ENCODE measurements around the gene IFNAR1. TPM values are rescaled to one million over a fixed set of nuclear protein-coding genes. Genes with fewer than 3 reads are reported as not detected.
A peak's percentile ranks its signal among the peaks of the same experiment; 100 is the strongest.
"Not testable (repeated sequence)": the region's sequence is repeated elsewhere in the genome, so short reads cannot be mapped to it uniquely, and the experiment has no call there.

IFNAR1 gene
- total RNA-seq, 1 donor from 2014 or later, result 15.5 TPM

DNA sequence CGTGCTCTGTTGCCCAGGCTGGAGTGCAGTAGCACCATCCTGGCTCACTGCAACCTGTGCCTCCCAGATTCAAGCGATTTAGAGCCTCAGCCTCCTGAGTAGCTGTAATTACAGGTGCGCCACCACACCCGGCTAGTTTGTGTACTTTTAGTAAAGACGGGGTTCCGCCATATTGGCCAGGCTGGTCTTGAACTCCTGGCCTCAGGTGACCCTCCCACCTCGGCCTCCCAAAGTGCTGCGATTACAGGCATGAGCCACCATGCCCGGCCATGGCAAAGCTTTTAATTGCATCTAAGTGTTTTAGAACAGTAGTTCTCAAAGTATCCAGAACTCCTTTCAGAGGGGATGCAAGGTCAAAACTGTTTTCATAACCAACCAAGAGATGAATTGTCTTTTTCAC is 53.3 kb downstream of the IFNAR1 start:
- ATAC-seq, result no peak

GRCh38 chr21:33379934-33380333 is 55.2 kb downstream of the IFNAR1 start:
- peak; percentile 79 for ATAC-seq

DNA sequence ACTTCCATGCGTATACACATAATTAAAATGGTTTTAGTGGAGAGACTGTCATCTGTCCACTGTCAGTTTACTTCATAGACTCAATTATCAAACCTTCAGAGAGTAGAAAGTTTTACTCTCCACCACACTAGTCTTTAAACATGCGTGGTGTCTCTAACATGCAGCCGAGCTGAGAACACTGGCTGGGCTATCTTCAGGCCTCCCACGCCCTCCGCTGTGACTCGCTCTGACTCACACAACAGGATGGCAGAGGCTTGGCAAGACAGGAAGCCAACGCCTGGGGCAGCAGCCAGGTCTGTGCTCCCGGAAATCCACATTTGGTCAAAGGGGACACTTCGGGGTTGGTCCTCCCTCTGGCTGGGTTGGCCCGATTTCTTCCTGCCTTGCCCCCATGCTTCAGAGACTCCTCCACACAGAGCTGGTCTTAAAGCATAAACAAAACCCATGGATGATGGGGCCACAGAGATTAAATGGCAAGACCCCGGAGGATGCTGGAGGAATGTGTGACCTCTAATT is 55.8 kb downstream of the IFNAR1 start:
- ATAC-seq, result peak; percentile 91

GRCh38 chr21:33381381-33381780 is 56.6 kb downstream of the IFNAR1 start:
- not testable (repeated sequence) for ATAC-seq

GRCh38 chr21:33383056-33383888 is 58.5 kb downstream of the IFNAR1 start:
- peak; percentile 77 for ATAC-seq

DNA sequence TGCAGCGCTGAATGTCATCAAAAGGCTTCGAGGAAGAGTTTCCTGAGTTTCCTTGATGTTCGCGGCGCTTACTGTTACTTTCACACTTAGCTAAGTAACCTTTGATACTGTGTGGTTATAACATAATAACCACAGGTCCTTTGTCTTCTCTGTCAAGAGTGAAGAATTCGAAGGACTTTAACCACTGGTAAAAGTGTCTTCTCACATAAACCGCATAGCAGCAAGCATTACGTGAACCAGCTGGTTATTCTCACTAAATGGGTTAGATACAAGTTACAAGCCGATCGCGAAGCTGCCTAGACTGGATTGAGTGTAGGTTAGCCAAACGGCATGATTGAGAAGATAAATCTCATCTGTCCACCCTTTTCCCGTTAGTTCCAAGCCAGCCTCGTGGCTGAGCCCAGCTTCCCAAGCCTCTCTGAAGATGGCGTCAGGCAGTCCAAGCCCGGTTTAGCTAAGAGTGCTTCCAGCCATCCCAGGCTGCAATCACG is 60.1 kb downstream of the IFNAR1 start:
- ATAC-seq, result no peak

- ATAC-seq, result no peak
Observed at GRCh38 chr21:33386222-33386784, 61.5 kb downstream of the IFNAR1 start.

GRCh38 chr21:33387294-33387693 is 62.5 kb downstream of the IFNAR1 start:
- ATAC-seq, result no peak

GRCh38 chr21:33388188-33388587 is 63.4 kb downstream of the IFNAR1 start:
- no peak for ATAC-seq

- ATAC-seq, result peak; percentile 92
Observed at GRCh38 chr21:33390479-33390878, 65.7 kb downstream of the IFNAR1 start.

DNA sequence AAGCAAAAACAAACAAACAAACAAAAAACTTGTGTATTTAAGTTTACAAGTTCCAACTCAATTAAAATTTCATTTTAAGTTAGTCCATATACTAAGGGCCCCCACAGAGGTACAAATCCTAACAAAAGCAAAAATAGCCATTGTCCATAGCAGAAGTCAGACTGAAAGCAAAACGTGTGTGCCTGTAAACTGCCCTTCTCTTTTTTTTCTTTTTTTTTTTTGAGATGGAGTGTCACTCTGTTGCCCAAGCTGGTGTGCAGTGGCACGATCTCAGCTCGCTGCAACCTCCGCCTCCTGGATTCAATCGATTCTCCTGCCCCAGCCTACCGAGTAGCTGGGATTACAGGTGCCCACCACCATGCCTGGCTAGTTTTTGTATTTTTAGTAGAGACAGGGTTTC is 66.9 kb downstream of the IFNAR1 start:
- ATAC-seq, result no peak

- ATAC-seq, result no peak
Observed at GRCh38 chr21:33392284-33392985, 67.7 kb downstream of the IFNAR1 start.

DNA sequence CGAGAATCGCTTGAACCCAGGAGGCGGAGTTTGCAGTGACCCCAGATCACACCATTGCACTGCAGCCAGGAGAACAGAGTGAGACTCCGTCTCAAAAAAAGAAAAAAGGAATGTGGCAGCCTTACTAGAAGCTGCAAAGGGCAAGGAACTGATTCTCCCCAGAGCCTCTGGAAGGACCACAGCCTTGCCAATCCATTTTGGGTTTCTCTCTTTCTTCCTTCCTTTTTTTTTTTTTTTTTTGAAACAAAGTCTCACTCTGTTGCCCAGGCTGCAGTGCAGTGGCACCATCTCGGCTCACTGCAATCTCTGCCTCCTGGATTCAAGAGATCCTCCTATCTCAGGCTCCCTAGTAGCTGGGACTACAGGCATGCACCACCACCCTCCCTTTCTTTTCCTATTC is 68.6 kb downstream of the IFNAR1 start:
- no peak for ATAC-seq

DNA sequence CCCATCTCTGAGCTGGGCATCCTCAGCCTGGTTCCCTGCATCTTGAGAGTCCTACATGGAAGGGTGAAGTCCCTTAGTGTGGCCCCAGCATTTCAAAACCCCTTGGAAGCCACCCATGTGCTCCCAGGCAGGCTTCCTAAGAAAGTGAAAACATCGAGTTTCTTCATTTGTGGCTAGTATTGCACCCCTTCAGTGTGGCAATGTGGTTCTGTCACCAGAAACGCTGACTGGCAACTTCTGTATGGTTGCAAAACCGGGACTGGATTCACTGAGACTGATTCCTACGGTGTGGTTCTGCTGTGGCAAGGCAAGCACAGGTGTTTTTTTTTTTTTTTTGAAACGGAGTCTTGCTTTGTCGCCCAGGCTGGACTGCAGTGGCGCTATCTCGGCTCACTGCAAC is 69.5 kb downstream of the IFNAR1 start:
- no peak for ATAC-seq

DNA sequence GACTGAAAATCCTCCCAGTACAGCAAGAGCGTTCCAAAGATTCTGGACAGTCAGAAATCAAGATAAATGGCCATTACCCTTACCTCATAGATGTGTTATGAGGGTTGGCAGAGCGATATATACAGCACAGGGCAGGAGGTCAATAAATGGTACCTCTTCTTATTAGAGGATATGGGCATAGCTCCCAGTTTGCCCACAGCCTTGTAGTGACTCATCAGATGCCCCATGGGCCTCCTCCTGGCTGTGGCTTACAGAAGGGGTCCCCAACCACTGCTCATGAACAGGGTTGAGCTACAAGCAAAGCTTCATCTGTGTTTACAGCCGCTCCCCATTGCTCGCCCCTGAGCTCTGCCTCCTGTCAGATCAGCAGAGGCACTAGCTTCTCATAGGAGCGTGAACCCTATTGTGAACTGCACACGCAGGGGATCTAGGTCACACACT is 71.1 kb downstream of the IFNAR1 start:
- ATAC-seq, result peak; percentile 6

DNA sequence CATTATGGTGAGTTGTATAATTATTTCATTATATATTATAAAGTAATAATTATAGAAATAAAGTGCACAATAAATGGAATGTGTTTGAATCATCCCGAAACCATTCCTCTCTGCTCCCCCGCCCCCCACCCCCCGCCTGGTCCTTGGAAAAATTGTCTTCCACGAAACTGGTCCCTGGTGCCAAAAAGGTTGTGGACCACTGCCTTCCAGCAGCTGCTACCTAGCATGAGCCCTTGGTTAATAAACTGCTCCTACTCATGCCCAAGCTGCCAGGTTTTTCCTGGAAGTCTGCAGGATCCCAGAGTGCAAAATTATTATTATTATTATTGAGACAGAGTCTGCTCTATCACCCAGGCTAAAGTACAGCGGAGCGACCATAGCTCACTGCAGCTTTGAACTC is 71.7 kb downstream of the IFNAR1 start:
- no peak for ATAC-seq

- peak; percentile 60 for ATAC-seq
Observed at GRCh38 chr21:33396951-33397350, 72.2 kb downstream of the IFNAR1 start.

DNA sequence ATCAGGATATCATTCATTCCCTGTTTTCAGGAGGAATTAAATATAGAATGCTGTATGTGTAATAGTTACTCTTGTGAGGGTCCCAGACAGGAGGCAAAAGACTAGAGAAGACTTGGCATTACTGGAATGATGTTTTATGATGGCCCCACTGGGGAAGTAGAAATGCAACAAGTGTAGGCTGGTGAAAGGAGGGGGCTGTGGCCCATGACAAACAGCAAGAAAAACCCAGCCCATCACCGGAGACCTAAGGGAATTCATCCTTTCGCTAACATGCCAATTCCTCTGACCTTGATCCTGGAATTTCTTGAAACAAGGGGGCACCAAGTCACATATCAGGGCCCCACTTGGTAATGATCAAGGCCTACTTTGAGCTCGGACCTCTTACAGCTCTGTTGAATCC is 72.9 kb downstream of the IFNAR1 start:
- ATAC-seq, result no peak

DNA sequence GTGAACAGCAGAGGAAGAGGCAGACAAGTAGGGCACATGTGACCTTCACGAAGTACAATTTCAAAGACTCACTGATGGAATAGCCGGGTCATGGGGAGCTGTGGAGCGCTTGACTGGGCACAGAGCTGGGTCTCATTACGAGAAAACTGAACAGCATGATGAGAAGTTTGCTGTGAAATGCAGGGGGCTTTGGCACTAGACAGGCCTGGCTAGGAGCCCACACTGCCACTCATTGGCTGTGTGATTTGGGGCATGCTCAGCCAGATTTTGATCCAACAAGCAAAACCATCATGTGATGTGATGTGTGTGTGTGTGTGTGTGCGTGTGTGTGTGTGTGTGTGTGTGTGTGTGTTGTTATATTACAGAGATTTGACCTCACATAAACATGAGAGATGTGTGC is 73.6 kb downstream of the IFNAR1 start:
- no peak for ATAC-seq

DNA sequence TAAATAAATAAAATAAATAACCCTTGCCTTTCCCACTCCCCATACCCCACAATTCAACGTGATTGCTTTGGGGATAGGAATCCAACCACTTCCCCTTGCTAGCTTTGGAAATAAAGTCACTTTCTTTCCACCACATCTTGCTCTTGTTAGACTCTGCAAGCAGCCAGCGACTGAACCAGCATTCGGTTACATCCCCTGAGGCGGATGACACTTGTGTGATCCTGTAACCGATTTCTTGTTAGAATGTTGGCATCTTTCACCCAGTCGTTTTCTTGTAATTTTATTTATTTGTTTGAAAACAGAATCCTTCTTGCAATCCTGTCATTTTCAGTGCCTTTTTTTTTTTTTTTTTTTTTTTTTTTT is 76.8 kb downstream of the IFNAR1 start:
- ATAC-seq, result no peak

- ATAC-seq, result peak; percentile 48
Observed at GRCh38 chr21:33402001-33402979, 77.5 kb downstream of the IFNAR1 start.

Measured in esophagus mucosa (tissue), 1 donor.